T-helper 1 cell (primary cell): Measurements from ENCODE around the gene TATDN2.

Source experiments
- DNase-seq, 5 donors: peaks; one replicate each; pipeline ENCODE4 v3.0.0-alpha.2; 2012 to 2020

TATDN2 gene

DNA sequence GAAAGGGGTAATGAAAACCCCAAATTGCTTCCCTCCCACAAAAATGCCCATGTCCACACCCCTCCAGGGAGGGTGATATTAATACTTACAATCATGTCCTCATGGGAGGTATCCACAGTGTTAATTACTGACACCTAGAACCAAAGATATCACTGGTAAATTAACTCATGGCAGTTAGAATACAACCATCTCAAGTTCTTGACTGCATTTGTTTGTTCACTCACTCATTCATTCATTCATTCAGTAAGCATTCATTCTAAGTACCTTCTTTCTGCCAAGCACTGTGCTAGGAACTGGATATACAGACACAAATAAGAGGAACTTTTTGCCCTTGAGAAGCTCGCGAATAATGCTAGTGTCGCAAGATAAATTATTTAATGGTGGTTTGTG, 69.7 kb downstream of the TATDN2 start:
- no peak for DNase-seq

- DNase-seq: no peak
Measured at GRCh38 chr3:10319251-10319650, 71.0 kb downstream of the TATDN2 start.

DNA sequence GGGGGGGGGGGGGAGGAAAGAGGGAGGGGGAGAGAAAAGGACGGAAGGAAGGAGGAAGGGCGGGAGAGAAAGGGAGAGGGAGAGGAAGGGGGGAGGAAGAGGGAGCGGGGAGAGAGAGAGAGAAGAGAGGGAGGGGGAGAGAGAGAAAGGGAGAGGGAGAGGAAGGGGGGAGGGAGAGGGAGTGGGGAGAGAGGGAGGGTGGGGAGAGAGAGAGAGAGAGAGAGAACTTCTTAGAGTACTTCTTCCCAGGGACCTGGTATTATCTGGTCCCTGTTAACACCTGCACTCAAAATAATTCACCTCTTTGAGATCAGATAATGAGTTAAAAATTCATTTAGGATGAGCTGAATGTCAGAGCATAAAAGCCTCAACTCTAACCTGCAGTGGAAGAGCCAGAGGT, 71.5 kb downstream of the TATDN2 start:
- DNase-seq: no peak

DNA sequence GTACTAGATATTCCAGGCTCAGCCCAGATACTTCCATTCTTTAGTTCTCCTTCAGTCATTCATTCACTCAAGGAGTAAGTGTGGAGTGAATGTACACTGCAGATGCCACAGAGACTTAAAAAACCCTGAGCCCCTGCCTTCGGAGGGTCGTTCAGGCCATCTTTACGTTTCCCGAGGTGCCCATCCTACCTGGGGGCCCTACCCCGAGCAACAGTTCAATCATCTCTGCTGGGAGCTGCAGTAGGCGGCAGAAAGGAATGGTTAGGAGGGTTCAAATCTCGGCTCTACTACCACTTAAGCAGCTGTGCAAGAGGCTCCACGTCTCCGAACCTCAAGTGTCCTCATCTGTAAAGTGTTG, 72.0 kb downstream of the TATDN2 start:
- DNase-seq: no peak

- no peak for DNase-seq
Measured at GRCh38 chr3:10321630-10322351, 73.5 kb downstream of the TATDN2 start.

- peak in 1 of 5 donors; percentile 32 for DNase-seq
Measured at GRCh38 chr3:10322352-10322710, 74.1 kb downstream of the TATDN2 start.

DNA sequence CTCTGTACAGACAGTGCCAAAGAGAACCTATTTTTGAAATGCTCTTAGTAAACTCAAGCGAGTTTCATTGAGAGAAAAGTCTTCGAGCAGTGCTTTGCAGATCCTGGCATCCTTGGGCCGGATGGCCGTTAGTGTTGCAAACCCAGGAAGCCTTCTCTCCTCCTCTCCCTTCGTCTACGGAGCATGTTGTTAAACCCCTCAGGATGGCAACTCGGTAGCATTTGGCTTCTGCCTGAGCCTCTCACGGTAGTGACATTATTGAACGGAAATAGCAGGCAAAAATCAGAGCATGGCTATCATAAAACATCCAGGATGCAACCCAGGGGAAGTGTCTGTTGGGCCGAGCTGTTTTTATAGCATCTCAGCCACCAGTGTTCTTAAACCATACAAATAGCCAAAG, 79.3 kb downstream of the TATDN2 start:
- no peak for DNase-seq

DNA sequence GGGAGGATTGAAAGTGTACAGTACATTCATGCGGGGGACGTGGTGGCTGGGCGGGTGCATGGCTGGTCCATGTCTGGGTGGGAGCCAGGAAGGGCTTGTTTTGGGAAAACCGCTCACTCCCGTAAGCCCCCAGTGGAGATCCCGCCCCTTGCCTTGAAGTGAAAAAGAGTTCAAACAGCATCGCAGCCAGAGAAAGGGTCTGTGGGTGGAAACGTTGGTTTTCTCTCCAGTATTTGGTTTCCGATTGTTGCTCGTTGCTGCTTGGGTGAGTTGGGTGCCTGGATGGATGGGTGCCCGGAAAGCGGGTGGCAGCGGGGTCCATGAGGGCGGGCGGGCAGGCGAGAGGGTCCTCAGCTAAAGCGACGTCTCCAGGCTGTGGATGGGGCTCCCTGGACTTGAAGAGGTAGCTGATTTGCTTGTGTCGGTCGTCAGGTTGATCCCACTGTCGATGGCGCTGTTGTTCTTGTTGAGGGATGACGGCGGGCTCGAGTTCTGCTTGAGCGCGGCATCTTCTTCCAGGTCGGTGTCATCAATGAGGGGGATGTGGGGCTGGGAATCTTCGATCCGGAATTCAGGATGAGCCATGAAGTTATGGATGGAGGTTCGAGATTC, 80.3 kb downstream of the TATDN2 start:
- no peak for DNase-seq

DNA sequence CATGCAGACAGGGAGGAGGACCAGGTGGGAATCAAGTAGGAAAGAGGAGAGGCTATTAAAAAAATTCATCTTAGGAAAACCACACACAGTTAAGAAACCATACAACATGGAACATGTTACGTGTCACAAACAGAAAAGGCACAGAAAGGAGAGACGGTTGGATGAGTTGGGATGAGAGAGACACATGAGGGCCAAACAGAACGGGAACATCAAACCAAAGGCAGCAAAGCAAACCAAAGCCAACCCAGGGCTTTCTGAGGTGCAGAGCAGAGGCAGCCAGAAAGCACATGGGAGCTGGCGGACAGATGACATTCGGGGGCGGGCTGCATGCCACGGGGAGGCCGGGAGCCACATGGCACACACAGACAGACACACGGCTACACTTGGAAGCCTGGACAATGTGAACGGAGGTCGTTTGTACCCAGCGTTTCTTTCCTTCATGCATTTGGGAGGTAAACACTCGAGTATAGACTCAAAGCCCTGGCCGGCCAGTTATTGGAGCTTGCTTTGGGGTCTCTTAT, 81.3 kb downstream of the TATDN2 start:
- no peak for DNase-seq

- DNase-seq: no peak
Measured at GRCh38 chr3:10330319-10330718, 82.1 kb downstream of the TATDN2 start.
